Middle frontal gyrus (tissue), 1 donor: Measurements from ENCODE around the gene BBS12.

Source experiments
- DNase-seq: peaks from one replicate; pipeline ENCODE4 v3.0.0-alpha.2; 2015; ENCODE audit warnings: low spot score; ENCODE audit errors: extremely low spot score

Gene BBS12

DNA sequence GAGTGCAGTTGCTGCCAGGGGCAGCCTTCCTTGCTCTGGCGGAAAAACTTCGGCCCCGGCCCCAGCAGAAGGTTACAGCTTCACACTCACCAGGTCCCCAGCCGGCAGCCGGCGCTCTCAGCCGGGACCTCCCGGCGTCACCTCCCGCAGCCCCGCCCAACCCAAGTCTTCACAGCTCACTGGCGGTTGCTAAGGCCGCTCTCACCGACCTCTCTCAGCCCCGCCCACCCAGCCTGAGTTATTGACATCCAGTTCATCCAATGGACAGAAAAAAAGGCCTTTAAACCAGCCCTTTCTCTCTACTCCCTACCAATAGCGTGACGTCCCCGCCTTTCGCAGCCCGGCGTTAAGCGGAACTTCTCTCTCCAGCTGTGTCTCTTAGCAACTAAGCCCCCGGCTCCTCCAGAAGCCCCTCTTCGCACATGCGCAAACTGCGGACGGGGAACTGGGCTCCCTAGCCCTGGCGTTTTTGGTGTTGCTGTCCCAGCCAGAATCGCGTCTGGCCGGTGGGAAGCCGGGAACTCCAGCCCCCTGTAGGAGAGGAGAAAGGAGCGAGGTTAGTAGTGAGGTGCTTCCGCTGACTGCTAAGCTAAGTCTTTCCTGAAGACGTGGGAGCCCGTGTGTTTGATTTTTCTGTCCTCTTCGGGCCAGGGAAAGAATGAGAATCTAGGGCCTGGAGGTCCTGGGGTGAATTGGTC is at the start of gene BBS12:
Gene BBS12 (plus strand): TSS at position 376 of the 698 bp plus-strand sequence. CDS start 9,189 bp downstream, outside the sequence.
- DNase-seq: peak; percentile 99

DNA sequence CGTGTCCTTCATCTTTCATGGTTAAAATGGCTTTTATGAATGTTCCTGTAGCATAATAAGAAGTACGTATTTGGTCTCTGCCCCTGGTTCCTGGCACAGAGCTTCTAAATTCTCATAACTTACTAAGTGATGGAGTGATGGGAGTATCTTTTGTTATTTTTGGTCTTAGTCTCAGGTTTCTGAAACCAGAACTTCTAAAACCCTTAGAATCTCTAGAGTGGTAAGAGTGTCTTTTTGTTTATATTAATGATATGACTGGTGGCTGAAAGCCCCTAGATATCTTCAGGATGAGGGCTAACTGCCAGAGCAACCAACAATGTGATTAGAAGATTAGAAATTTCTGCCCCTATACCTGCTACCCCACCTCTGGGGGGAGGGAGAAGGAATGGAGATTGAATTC is 45.8 kb upstream of the BBS12 start:
- DNase-seq: no peak

DNA sequence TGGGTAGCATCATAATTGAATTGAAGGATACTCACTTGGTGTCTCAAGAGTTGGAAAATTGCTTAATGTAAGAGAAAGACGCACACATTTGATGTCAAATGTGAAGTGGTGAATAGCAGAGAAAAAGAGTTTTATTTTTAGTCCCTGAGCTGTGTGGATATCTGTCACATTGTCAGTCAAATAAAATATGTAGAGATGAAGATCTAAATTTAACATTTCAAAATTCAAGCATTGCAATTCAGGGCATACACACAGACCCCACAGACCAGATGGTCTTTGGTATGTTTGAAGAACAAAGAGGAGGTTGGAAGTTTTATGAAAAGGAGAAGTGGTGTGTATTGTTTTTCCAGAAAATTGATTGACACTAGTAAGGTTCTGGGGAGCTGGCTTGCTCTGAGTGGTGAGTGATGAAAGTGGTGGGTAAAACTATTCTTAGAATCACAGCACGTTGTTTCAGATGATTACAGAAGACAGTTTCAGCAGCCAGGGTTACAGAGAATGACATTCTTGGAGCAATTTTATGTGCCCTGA is 44.9 kb upstream of the BBS12 start:
- DNase-seq: no peak

- DNase-seq: no peak
These were observed 43.9 kb upstream of the BBS12 start for GRCh38 chr4:122688529-122689140.

- no peak for DNase-seq
These were observed 42.5 kb upstream of the BBS12 start for GRCh38 chr4:122689972-122690371.

DNA sequence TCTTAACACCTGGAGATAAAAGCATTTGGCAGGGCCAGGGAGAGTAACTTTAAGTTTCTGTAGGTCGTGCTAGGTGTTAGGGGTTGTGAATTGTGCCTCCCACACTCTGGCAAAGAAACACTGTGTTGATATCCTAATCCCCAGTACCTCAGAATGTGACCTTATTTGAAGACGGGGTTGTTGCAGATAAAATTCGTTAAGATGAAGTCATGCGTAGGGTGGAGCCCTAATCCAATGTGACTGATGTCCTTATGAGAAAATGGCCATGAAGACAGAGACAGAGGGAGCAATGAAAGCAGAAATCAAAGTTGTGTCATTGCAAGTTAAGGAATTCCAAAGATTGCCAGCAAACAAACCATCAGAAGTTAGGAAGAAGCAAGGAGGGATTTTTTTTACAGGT is 40.5 kb upstream of the BBS12 start:
- no peak for DNase-seq

DNA sequence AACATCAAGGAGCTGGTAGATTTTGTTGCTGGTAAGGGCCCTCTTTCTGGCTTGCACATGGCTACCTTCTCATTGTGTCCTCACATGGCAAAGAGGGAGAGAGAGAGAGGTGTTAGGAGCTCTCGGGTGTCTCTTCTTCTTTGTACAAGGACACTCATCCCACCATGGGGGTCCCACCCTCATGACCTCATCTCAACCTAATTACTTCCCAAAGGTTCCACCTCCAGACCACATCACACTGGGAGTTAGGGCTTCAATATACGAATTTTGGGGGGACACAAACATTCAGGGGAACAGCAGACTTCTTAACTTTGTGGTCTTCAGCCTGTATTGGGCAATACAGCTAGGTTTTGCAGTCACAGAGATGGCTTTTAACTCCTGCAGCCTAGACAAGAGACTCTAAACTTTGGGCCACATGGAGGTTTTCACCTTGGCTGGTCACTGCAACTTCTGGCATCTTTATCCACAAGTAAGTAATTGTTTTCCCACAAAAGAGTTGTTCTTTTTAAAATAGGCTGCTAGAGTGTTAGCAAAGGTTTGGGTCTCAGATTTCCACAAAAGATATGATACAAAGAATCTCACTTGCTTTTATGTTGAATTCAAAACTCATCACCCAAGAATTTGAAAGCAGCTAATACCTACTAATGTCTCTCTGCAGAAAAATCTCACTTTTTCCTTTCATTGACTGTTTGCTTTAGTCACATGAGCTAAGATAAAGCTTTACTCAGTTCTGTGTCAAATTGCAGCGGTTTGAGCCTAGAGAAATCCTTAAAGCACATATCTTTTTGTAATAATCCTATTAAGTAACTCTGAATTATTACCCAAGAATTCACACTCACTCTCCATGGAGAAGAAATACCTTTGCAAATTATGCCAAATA is 39.6 kb upstream of the BBS12 start:
- no peak for DNase-seq

- no peak for DNase-seq
These were observed 37.3 kb upstream of the BBS12 start for GRCh38 chr4:122695226-122695625.

DNA sequence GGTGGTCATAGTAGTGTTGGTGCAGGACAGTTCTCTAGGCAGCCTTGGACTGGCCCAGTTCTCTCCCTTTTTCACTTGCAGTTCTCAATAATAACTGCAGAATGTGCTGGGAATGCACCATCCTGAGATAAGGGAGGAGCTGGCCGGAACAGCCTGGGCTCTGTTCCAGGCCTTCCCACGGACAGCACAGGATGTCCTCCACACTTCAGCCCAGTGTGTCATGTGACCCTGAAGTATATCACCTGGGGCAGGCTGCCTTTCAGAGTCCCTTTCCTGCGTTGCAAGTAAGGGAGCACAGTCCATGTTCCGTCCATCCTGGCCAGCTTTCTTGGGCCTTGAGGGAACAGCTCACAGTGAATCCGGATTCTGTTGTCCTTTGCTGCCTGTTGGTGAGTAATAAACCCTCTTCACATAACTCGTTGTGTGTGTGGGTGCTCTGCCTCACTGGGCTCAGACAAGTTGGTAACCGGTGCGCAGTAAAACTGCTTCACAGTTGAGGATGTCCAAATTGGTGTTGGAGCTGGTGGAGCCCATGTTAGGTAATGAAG is 32.3 kb upstream of the BBS12 start:
- DNase-seq: no peak

- DNase-seq: no peak
These were observed 31.4 kb upstream of the BBS12 start for GRCh38 chr4:122701061-122701460.

GRCh38 chr4:122701965-122702364 is 30.5 kb upstream of the BBS12 start:
- DNase-seq: no peak

- DNase-seq: no peak
These were observed 29.6 kb upstream of the BBS12 start for GRCh38 chr4:122702939-122703338.

- DNase-seq: no peak
These were observed 28.6 kb upstream of the BBS12 start for GRCh38 chr4:122703868-122704267.

- DNase-seq: no peak
These were observed 27.5 kb upstream of the BBS12 start for GRCh38 chr4:122705009-122705408.

- no peak for DNase-seq
These were observed 26.9 kb upstream of the BBS12 start for GRCh38 chr4:122705547-122706117.

GRCh38 chr4:122706511-122706910 is 26.0 kb upstream of the BBS12 start:
- DNase-seq: no peak

DNA sequence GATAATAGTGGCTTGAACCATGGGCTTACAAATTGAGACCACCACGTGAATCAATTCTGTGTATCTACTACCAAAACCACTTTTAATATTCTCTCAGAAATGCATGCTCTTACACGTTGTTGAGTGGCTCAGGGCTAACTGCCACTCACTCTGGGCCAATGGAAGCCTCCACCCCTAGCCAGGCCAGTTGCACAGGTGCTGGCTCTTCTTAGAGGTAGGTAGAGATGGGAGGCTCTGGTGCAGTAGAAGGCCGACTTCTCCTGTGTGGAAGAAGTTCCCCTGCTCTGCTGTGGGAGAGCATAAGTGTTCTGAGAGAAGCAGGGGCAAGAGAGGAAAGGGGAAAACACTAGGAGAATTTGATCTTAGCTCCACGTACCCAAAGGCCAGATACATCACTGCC is 25.0 kb upstream of the BBS12 start:
- no peak for DNase-seq

GRCh38 chr4:122709236-122709635 is 23.3 kb upstream of the BBS12 start:
- DNase-seq: no peak

DNA sequence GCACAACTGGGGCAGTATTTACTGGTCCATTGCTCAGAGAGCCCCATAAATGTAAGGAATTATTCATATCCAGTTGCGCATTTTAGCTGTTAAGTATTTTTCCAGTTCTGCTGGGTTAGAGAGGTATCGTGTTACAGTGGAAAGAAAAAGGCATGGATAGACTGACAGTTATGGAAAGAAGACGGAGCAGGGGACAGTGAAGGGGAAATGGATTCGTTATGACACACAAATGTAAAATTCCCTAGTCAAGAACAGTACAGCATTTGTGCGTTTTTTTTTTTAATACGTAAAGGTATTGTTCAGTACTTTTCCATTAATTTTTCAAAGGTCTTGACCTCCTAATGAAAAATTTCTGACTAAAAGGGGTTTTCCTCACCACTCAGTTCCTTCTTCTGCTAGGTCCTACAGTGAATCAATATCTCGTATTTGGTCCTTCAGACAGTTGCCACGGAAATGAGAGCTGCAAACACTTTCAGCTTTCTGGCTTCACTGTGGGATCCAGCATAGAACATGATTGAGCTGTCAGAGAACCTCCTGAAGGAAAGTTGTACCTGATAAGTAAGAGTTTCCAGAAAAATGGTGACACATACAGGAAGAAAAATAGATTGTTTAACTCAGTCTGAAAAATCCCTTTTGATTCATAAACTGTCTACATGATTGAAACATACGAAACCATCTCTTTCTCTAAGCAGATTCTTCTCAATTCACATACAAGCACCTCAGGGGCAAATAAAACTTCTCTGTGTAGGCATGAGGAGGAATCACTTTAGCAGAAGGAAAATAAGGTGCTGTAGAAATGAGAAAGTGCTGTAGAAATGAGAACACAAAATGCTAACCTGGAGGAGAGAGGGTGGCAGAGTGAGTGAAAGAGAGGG is 21.8 kb upstream of the BBS12 start:
- no peak for DNase-seq

DNA sequence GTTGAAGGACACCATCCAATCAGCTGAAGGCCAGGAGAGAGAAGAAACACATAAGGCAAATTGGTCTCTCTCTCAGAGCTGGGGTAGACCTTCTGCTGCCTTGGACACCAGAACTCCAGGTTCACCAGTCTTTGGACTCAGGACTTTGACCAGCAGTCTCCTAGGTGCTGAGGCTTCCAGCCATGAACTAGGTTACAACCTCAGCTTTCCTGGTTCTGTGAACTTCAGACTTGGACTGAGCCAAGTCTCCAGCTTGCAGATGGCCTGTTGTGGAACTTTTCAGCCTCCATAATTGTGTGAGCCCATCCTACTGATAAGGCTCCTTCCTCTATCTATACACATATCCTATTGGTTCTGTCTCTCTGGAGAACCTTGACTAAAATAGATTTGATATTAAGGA is 20.6 kb upstream of the BBS12 start:
- no peak for DNase-seq
